CD14-positive monocyte (primary cell): ENCODE results near the gene GRIK4. TPM values are rescaled to one million over a fixed set of nuclear protein-coding genes. Genes with fewer than 3 reads are reported as not detected.

Experiments
- DNase-seq, 3 donors: peaks; one replicate each; pipeline ENCODE4 v3.0.0-alpha.2; 2011 to 2022
- H2AFZ ChIP-seq: 2 replicates; pipeline ENCODE4 v1.6.0; 2012; ENCODE audit warnings: mild to moderate bottlenecking, low read depth, low read length, inconsistent platforms; ENCODE audit not compliant: insufficient read depth, poor library complexity, severe bottlenecking
- H3K27ac ChIP-seq, 2 donors: 1 replicate in 1 of 2; 2 replicates in 1 of 2; pipeline ENCODE4 v1.5.1; 2012 to 2013; ENCODE audit warnings: low read length in 2 of 2, control low read depth in 1 of 2, inconsistent platforms in 1 of 2, low read depth in 1 of 2, mild to moderate bottlenecking in 1 of 2
- H3K27me3 ChIP-seq, 2 donors: one replicate each; pipeline versions ENCODE4 v1.6.0 to v1.6.1; 2011 to 2013; ENCODE audit warnings: low read length in 2 of 2; ENCODE audit not compliant: control insufficient read depth in 2 of 2, insufficient read depth in 2 of 2
- H3K36me3 ChIP-seq, 2 donors: replicated peaks in 1 of 2; 1 replicate in 1 of 2; 2 replicates in 1 of 2; pipeline versions ENCODE4 v1.5.1 to v1.6.1; 2012 to 2013; ENCODE audit warnings: low read length in 2 of 2, control low read depth in 1 of 2, inconsistent platforms in 1 of 2, mild to moderate bottlenecking in 1 of 2; ENCODE audit not compliant: insufficient read depth in 2 of 2, control insufficient read depth in 1 of 2
- H3K4me1 ChIP-seq, 2 donors: 1 replicate in 1 of 2; 2 replicates in 1 of 2; pipeline versions ENCODE4 v1.5.1 to v1.6.1; 2012 to 2013; ENCODE audit warnings: low read length in 2 of 2, control low read depth in 1 of 2, inconsistent platforms in 1 of 2, mild to moderate bottlenecking in 1 of 2, moderate library complexity in 1 of 2; ENCODE audit not compliant: insufficient read depth in 2 of 2, control insufficient read depth in 1 of 2
- H3K4me2 ChIP-seq: replicated peaks from 2 replicates; pipeline ENCODE3; 2012; ENCODE audit warnings: low read length, moderate library complexity, mild to moderate bottlenecking; ENCODE audit not compliant: poor library complexity, severe bottlenecking; ENCODE audit errors: extremely low read depth
- H3K4me3 ChIP-seq, 3 experiments: fragments of 200-600 bp in 1 of 3; sonication (generic) in 1 of 3; replicated peaks in 1 of 3; 1 replicate in 2 of 3; 2 replicates in 1 of 3; pipeline ENCODE4 v1.5.1; 2011 to 2013; ENCODE audit warnings: low read length in 3 of 3, mild to moderate bottlenecking in 3 of 3, control low read depth in 2 of 3, low read depth in 2 of 3, inconsistent platforms in 1 of 3, moderate library complexity in 1 of 3
- H3K79me2 ChIP-seq: 2 replicates; pipeline ENCODE4 v1.6.0; 2012; ENCODE audit warnings: mild to moderate bottlenecking, control low read depth, inconsistent platforms, low read length, moderate library complexity; ENCODE audit not compliant: insufficient read depth
- H3K9ac ChIP-seq: 2 replicates; pipeline ENCODE4 v1.6.0; 2017; ENCODE audit warnings: low read length, mild to moderate bottlenecking; ENCODE audit not compliant: insufficient read depth, poor library complexity, severe bottlenecking
- H3K9me3 ChIP-seq, 2 donors: replicated peaks in 1 of 2; 1 replicate in 1 of 2; 2 replicates in 1 of 2; pipeline versions ENCODE4 v1.5.1 to v1.6.1; 2012 to 2013; ENCODE audit warnings: low read length in 2 of 2, control low read depth in 1 of 2; ENCODE audit not compliant: control insufficient read depth in 1 of 2, insufficient read depth in 1 of 2
- H4K20me1 ChIP-seq: 2 replicates; pipeline ENCODE4 v1.6.0; 2012; ENCODE audit warnings: mild to moderate bottlenecking, low read length, control low read depth, moderate library complexity; ENCODE audit not compliant: insufficient read depth
- H3K27ac Mint-ChIP-seq, 7 donors: one replicate each; pipeline ENCODE4 v1.8.0; 2020; ENCODE audit warnings: mild to moderate bottlenecking in 7 of 7, mixed read lengths in 7 of 7, moderate library complexity in 6 of 7, inconsistent platforms in 2 of 7
- H3K27me3 Mint-ChIP-seq, 3 donors: one replicate each; pipeline ENCODE4 v1.8.0; 2021 to 2022; ENCODE audit warnings: low read depth in 3 of 3, mild to moderate bottlenecking in 3 of 3, mixed read lengths in 3 of 3, moderate library complexity in 3 of 3, inconsistent platforms in 1 of 3
- H3K36me3 Mint-ChIP-seq, 2 donors: one replicate each; pipeline ENCODE4 v1.8.0; 2020; ENCODE audit warnings: mixed read lengths in 2 of 2, inconsistent platforms in 1 of 2, mild to moderate bottlenecking in 1 of 2
- H3K4me1 Mint-ChIP-seq: one replicate; pipeline ENCODE4 v1.8.0; 2020; ENCODE audit warnings: mild to moderate bottlenecking, mixed read lengths
- H3K4me3 Mint-ChIP-seq, 2 donors: one replicate each; pipeline ENCODE4 v1.8.0; 2020; ENCODE audit warnings: mild to moderate bottlenecking in 2 of 2, mixed read lengths in 2 of 2, moderate library complexity in 1 of 2
- H3K9me3 Mint-ChIP-seq, 7 donors: one replicate each; pipeline ENCODE4 v1.8.0; 2020 to 2022; ENCODE audit warnings: mixed read lengths in 7 of 7, mild to moderate bottlenecking in 6 of 7, moderate library complexity in 6 of 7, inconsistent platforms in 2 of 7
- WGBS: methylation state at CpG from one replicate; pipeline ENCODE4 v1.1.5; 2013; ENCODE audit warnings: missing lambda C conversion rate; ENCODE audit not compliant: insufficient coverage; 5-methylcytosine and 5-hydroxymethylcytosine counted together
- intact Hi-C, 2 donors: fragments of 100-400 bp; cut with micrococcal nuclease; formaldehyde crosslinking; loops; one replicate each; pipeline versions ENCODE4 v1.15.0 to v1.15.1; 2023
- polyA plus RNA-seq, 3 donors: library from polyadenylated mRNA; depleted of rRNA in 1 of 3; unstranded in 2 of 3; stranded (reverse) in 1 of 3; fragments of 300-500 nt in 2 of 3; fragments of >200 nt in 1 of 3; fragmentation: Illumina TruSeq in 2 of 3; gene quantifications; 1 replicate in 2 of 3; 2 replicates in 1 of 3; pipeline ENCODE4 v1.2.3, GENCODE V29; 2012 to 2021
- TF ChIP-seq, protein P1 (sequence below): fragments of 200-600 bp; IDR thresholded peaks from one replicate; pipeline ENCODE4 v1.8.0; 2022; ENCODE audit warnings: antibody characterized with exemption, mild to moderate bottlenecking

The GRIK4 gene
- polyA plus RNA-seq, 3 donors = not detected

DNA sequence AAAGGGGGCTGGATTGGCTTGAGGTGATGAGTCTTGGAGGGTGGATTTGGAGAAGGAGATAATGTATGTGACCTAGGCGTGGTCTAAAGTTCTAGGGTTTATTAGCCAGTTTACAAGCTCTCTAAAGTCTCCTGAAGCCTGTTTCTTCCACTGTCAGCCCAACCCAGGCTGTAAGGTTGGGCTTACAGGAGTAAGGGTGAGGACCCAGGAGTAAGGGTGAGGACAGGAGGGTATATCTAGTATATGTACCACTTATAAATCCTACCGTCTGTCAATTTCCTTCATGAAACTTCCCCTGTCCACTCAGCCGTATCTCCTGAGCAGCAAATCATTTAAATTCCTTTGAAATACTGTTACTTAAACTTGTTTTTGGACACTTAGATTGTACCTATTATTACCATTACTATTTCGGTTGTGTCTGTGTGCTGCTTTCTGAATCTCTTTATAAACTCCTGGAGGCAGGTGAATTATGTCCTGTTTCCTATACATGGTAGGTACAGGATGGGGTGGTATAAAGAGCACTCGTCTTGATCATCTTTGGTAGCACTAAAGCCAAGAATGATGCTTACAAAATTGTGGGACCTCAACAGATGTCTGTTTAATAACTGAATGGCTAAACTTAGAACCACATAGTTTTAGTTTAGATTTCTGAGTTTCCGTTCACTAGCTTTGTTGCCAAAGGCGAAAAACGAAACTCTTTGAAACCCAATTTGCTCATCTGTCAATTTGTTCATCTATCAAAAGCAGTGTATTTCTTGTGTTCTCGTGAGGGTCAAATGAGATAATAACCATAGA, 192.0 kb downstream of the GRIK4 start:
- intact Hi-C loops = no loop called here
- Histone ChIP-seq H4K20me1 (no peaks in the 10 kb centered on the region), H3K9ac (no peak overlapping the region), H3K4me2 (no peak overlapping the region), H2AFZ (no peak overlapping the region), H3K27me3 (no peaks in the 10 kb centered on the region), H3K9me3 (peaks cover 9 to 23% of the 10 kb centered on the region in 2 donors), H3K4me3 (no peak overlapping the region), H3K27ac (no peak overlapping the region), H3K4me1 (no peaks in the 10 kb centered on the region), H3K36me3 (no peaks in the 10 kb centered on the region), H3K79me2 (no peaks in the 10 kb centered on the region)
- Mint-ChIP-seq H3K27ac (no peak overlapping the region), H3K4me3 (no peak overlapping the region), H3K36me3 (no peaks in the 10 kb centered on the region), H3K27me3 (peaks cover 3 to 20% (median 12%) of the 10 kb centered on the region in 3 donors), H3K4me1 (no peaks in the 10 kb centered on the region), H3K9me3 (peaks cover 8 to 26% (median 21%) of the 10 kb centered on the region in 7 donors)
- WGBS = no CpG with 5 or more reads among the region's 9 CpGs
- no peak for DNase-seq
- TF ChIP-seq, protein P1, sequence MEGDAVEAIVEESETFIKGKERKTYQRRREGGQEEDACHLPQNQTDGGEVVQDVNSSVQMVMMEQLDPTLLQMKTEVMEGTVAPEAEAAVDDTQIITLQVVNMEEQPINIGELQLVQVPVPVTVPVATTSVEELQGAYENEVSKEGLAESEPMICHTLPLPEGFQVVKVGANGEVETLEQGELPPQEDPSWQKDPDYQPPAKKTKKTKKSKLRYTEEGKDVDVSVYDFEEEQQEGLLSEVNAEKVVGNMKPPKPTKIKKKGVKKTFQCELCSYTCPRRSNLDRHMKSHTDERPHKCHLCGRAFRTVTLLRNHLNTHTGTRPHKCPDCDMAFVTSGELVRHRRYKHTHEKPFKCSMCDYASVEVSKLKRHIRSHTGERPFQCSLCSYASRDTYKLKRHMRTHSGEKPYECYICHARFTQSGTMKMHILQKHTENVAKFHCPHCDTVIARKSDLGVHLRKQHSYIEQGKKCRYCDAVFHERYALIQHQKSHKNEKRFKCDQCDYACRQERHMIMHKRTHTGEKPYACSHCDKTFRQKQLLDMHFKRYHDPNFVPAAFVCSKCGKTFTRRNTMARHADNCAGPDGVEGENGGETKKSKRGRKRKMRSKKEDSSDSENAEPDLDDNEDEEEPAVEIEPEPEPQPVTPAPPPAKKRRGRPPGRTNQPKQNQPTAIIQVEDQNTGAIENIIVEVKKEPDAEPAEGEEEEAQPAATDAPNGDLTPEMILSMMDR = no peak

DNA sequence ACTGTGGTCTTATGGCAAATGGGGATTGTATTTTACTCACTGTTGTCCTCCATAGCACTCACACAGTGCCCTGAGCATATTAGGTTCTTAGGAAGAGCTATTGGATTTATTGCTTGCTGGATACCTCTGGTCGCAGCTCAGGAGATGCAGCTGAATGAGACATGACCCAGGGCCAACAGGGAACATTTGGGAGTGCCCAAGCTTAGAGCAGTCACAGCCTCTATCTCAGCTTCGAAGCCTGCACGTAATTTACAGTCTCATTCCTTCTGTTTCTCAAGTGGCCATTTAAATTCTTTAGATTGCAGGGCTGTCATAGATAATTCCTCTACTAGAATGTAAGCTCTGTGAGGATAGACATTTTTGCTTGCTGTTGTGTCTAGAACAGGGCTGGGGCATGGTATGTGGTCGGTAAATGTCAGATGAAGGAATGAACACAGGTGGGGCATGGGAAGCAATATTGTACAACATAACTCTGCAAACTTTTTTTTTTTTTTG, 192.8 kb downstream of the GRIK4 start:
- H3K9ac ChIP-seq = no peak overlapping the region
- intact Hi-C loops = no loop called here
- no peaks in the 10 kb centered on the region for H3K79me2 ChIP-seq
- no peak for DNase-seq
- peaks cover 9 to 24% of the 10 kb centered on the region in 2 donors for H3K9me3 ChIP-seq
- no peak overlapping the region for H3K27ac ChIP-seq
- no peak overlapping the region for H3K4me3 ChIP-seq
- H3K4me1 ChIP-seq = no peaks in the 10 kb centered on the region
- no peak overlapping the region for H3K27ac Mint-ChIP-seq
- H3K4me2 ChIP-seq = no peak overlapping the region
- 92% methylated on average over 3 of the region's 4 CpGs for WGBS
- H3K27me3 ChIP-seq = no peaks in the 10 kb centered on the region
- peaks cover 8 to 26% (median 21%) of the 10 kb centered on the region in 7 donors for H3K9me3 Mint-ChIP-seq
- no peak overlapping the region for H2AFZ ChIP-seq
- peaks cover 3 to 16% (median 12%) of the 10 kb centered on the region in 3 donors for H3K27me3 Mint-ChIP-seq
- TF ChIP-seq, protein P1 = no peak
- H3K36me3 ChIP-seq = no peaks in the 10 kb centered on the region
- no peaks in the 10 kb centered on the region for H4K20me1 ChIP-seq
- no peaks in the 10 kb centered on the region for H3K36me3 Mint-ChIP-seq
- no peaks in the 10 kb centered on the region for H3K4me1 Mint-ChIP-seq
- H3K4me3 Mint-ChIP-seq = no peak overlapping the region
